Measurements from ENCODE around the gene COL13A1.

The COL13A1 gene

GRCh38 chr10:69792341-69792740 is 9.4 kb upstream of the COL13A1 start:
- DNase-seq = no peak

GRCh38 chr10:69794673-69795072 is 7.0 kb upstream of the COL13A1 start:
- no peak for DNase-seq

- DNase-seq = no peak
These were observed 6.3 kb upstream of the COL13A1 start for GRCh38 chr10:69795242-69795934.

- DNase-seq = no peak
These were observed 3.7 kb upstream of the COL13A1 start for GRCh38 chr10:69797959-69798358.

- no peak for DNase-seq
These were observed 1.6 kb upstream of the COL13A1 start for GRCh38 chr10:69800109-69800508.

GRCh38 chr10:69800665-69801064 is 1.0 kb upstream of the COL13A1 start:
- DNase-seq = no peak

GRCh38 chr10:69801094-69801433 is 642 bp upstream of the COL13A1 start:
- no peak for DNase-seq

- DNase-seq = no peak
These were observed 887 bp downstream of the COL13A1 start for GRCh38 chr10:69802424-69803161.

GRCh38 chr10:69803809-69804208 is 2.1 kb downstream of the COL13A1 start:
- no peak for DNase-seq

GRCh38 chr10:69804775-69805174 is 3.1 kb downstream of the COL13A1 start:
- no peak for DNase-seq

- DNase-seq = no peak
These were observed 5.4 kb downstream of the COL13A1 start for GRCh38 chr10:69807122-69807521.

GRCh38 chr10:69807696-69808095 is 6.0 kb downstream of the COL13A1 start:
- no peak for DNase-seq

GRCh38 chr10:69809318-69809717 is 7.6 kb downstream of the COL13A1 start:
- DNase-seq = no peak

- no peak for DNase-seq
These were observed 8.4 kb downstream of the COL13A1 start for GRCh38 chr10:69810097-69810496.

GRCh38 chr10:69810675-69811397 is 9.1 kb downstream of the COL13A1 start:
- no peak for DNase-seq

GRCh38 chr10:69813632-69814031 is 11.9 kb downstream of the COL13A1 start:
- no peak for DNase-seq

- DNase-seq = no peak
These were observed 12.5 kb downstream of the COL13A1 start for GRCh38 chr10:69814251-69814650.

GRCh38 chr10:69815104-69815503 is 13.4 kb downstream of the COL13A1 start:
- DNase-seq = no peak

GRCh38 chr10:69816521-69816920 is 14.8 kb downstream of the COL13A1 start:
- DNase-seq = no peak

GRCh38 chr10:69817078-69817581 is 15.4 kb downstream of the COL13A1 start:
- no peak for DNase-seq

- DNase-seq = no peak
These were observed 17.1 kb downstream of the COL13A1 start for GRCh38 chr10:69818676-69819239.

GRCh38 chr10:69819716-69820506 is 18.2 kb downstream of the COL13A1 start:
- no peak for DNase-seq

- DNase-seq = no peak
These were observed 19.1 kb downstream of the COL13A1 start for GRCh38 chr10:69820817-69821216.

Measured in NCI-H345 (cell line).